Astrocyte (in vitro differentiated cells and primary cell): ENCODE data around the gene SCRN2. TPM values are rescaled to one million over a fixed set of nuclear protein-coding genes. Genes with fewer than 3 reads are reported as not detected.
A peak's percentile ranks its signal among the peaks of the same experiment; 100 is the strongest.

Experiments used
- DNase-seq: peaks from one replicate; pipeline ENCODE4 v3.0.0-alpha.2; 2010; ENCODE audit warnings: low read depth
- FAIRE-seq: peaks from 2 replicates; lab custom pipeline; 2011; peaks lifted over from hg19 to GRCh38; lab: Jason Lieb, UNC
- H2AFZ ChIP-seq: 2 replicates; pipeline ENCODE4 v1.6.0; 2012; ENCODE audit warnings: low read depth, low read length, inconsistent platforms
- H3K27ac ChIP-seq: 2 replicates; pipeline ENCODE4 v1.5.1; 2011; ENCODE audit warnings: low read depth, low read length, inconsistent platforms
- H3K27me3 ChIP-seq: 2 replicates; pipeline ENCODE4 v1.6.0; 2011; ENCODE audit warnings: low read length, inconsistent platforms; ENCODE audit not compliant: insufficient read depth
- H3K36me3 ChIP-seq: 2 replicates; pipeline ENCODE4 v1.5.1; 2011; ENCODE audit warnings: low read length, inconsistent platforms; ENCODE audit not compliant: insufficient read depth
- H3K4me1 ChIP-seq: 2 replicates; pipeline ENCODE4 v1.5.1; 2011; ENCODE audit warnings: low read length, inconsistent platforms; ENCODE audit not compliant: insufficient read depth
- H3K4me2 ChIP-seq: 2 replicates; pipeline ENCODE4 v1.6.0; 2012; ENCODE audit warnings: low read length, inconsistent platforms
- H3K4me3 ChIP-seq: 2 replicates; pipeline ENCODE4 v1.5.1; 2011; ENCODE audit warnings: low read depth, mild to moderate bottlenecking, low read length, inconsistent platforms; ENCODE audit not compliant: insufficient read depth
- H3K79me2 ChIP-seq: 2 replicates; pipeline ENCODE4 v1.6.0; 2012; ENCODE audit warnings: mild to moderate bottlenecking, low read length, inconsistent platforms; ENCODE audit not compliant: insufficient read depth
- H3K9ac ChIP-seq: 2 replicates; pipeline ENCODE4 v1.6.0; 2012; ENCODE audit warnings: mild to moderate bottlenecking, low read length, inconsistent platforms
- H3K9me3 ChIP-seq: 2 replicates; pipeline ENCODE4 v1.5.1; 2012; ENCODE audit warnings: low read depth, mild to moderate bottlenecking, low read length, inconsistent platforms; ENCODE audit not compliant: insufficient read depth
- H4K20me1 ChIP-seq: 2 replicates; pipeline ENCODE4 v1.6.0; 2012; ENCODE audit warnings: low read length, inconsistent platforms; ENCODE audit not compliant: insufficient read depth
- H3K27ac Mint-ChIP-seq: one replicate; pipeline ENCODE4 v1.8.0; 2021; ENCODE audit warnings: mild to moderate bottlenecking, mixed read lengths; ENCODE audit not compliant: unreplicated experiment
- H3K27me3 Mint-ChIP-seq: one replicate; pipeline ENCODE4 v1.8.0; 2021; ENCODE audit warnings: low read depth, mixed read lengths; ENCODE audit not compliant: unreplicated experiment
- H3K36me3 Mint-ChIP-seq: one replicate; pipeline ENCODE4 v1.8.0; 2021; ENCODE audit warnings: low read depth, mixed read lengths; ENCODE audit not compliant: unreplicated experiment
- H3K4me1 Mint-ChIP-seq: one replicate; pipeline ENCODE4 v1.8.0; 2021; ENCODE audit warnings: low read depth, mixed read lengths; ENCODE audit not compliant: unreplicated experiment
- H3K4me3 Mint-ChIP-seq: one replicate; pipeline ENCODE4 v1.8.0; 2021; ENCODE audit warnings: mild to moderate bottlenecking, moderate library complexity, mixed read lengths; ENCODE audit not compliant: unreplicated experiment
- H3K9me3 Mint-ChIP-seq: one replicate; pipeline ENCODE4 v1.8.0; 2021; ENCODE audit warnings: mild to moderate bottlenecking, mixed read lengths; ENCODE audit not compliant: unreplicated experiment
- EZH2 ChIP-seq: IDR thresholded peaks from 2 replicates; pipeline ENCODE4 v1.6.1; 2012; ENCODE audit warnings: mild to moderate bottlenecking, low read length, inconsistent platforms; ENCODE audit not compliant: insufficient read depth
- total RNA-seq: library from RNA; stranded (reverse); gene quantifications from 2 replicates; pipeline ENCODE4 v1.2.1, GENCODE V29; 2021
- TF ChIP-seq, protein P1 (sequence below): IDR thresholded peaks from 2 replicates; pipeline ENCODE4 v1.5.1; 2011; ENCODE audit warnings: low read depth, mild to moderate bottlenecking, inconsistent platforms, low read length, moderate library complexity; ENCODE audit not compliant: insufficient read depth

Gene SCRN2
- total RNA-seq, 1 donor from 2014 or later: 17.5 TPM

DNA sequence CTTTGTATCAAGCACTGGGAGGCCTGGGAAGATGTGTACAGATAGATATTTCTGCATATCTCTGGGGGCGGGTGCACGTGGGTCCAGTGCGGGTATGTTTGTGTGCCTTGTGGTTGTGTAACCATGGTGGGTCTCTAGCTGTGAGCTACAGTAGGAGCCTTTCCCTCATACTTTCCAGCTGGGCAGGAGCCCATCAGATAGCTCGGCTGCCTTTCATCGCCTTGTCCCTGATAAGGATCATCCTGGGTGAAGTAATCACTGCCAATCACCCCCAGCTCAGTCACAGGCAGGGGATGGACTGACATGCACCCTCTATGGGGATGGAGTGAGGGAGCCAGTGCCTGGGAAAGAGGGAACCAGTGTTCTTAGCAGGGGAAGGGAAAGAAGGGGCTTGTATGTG, 3.2 kb upstream of the SCRN2 start:
- no peak for FAIRE-seq
- TF ChIP-seq EZH2: no peak
- TF ChIP-seq, protein P1, sequence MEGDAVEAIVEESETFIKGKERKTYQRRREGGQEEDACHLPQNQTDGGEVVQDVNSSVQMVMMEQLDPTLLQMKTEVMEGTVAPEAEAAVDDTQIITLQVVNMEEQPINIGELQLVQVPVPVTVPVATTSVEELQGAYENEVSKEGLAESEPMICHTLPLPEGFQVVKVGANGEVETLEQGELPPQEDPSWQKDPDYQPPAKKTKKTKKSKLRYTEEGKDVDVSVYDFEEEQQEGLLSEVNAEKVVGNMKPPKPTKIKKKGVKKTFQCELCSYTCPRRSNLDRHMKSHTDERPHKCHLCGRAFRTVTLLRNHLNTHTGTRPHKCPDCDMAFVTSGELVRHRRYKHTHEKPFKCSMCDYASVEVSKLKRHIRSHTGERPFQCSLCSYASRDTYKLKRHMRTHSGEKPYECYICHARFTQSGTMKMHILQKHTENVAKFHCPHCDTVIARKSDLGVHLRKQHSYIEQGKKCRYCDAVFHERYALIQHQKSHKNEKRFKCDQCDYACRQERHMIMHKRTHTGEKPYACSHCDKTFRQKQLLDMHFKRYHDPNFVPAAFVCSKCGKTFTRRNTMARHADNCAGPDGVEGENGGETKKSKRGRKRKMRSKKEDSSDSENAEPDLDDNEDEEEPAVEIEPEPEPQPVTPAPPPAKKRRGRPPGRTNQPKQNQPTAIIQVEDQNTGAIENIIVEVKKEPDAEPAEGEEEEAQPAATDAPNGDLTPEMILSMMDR: no peak
- no peaks in the 10 kb centered on the region for H3K9me3 Mint-ChIP-seq
- H3K27me3 Mint-ChIP-seq: peaks cover 28% of the 10 kb centered on the region
- H3K27me3 ChIP-seq: peaks cover 43% of the 10 kb centered on the region
- no peak overlapping the region for H3K27ac ChIP-seq
- no peak overlapping the region for H3K4me2 ChIP-seq
- no peaks in the 10 kb centered on the region for H3K9me3 ChIP-seq
- no peaks in the 10 kb centered on the region for H3K36me3 ChIP-seq
- H4K20me1 ChIP-seq: no peaks in the 10 kb centered on the region
- no peak overlapping the region for H3K4me3 ChIP-seq
- H3K36me3 Mint-ChIP-seq: no peaks in the 10 kb centered on the region
- H3K4me3 Mint-ChIP-seq: peak overlapping the region; percentile 54
- peak; percentile 56 for DNase-seq
- H3K9ac ChIP-seq: no peak overlapping the region
- no peaks in the 10 kb centered on the region for H3K79me2 ChIP-seq
- H3K4me1 Mint-ChIP-seq: peaks cover 18% of the 10 kb centered on the region
- no peak overlapping the region for H2AFZ ChIP-seq
- H3K4me1 ChIP-seq: peaks cover 10% of the 10 kb centered on the region
- no peak overlapping the region for H3K27ac Mint-ChIP-seq

DNA sequence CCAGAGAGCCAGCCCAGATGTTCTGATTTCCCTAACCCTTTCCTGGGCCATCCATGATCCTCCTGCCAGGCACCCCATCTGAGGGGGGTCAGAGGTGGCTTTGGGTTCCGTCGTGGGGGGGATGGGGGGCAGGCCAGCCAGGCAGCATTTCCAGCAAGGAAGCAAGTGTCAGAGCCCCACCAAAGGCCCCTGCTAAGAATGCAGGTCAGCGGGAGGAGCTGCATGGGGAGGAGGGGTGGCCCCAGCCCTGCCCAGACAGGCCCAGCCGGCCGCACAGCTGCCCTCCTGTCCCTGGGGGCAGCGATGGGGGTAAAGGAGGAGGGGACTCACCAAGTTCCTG, 2.3 kb upstream of the SCRN2 start:
- no peak overlapping the region for H3K9ac ChIP-seq
- no peaks in the 10 kb centered on the region for H3K36me3 ChIP-seq
- no peak overlapping the region for H3K4me3 ChIP-seq
- no peaks in the 10 kb centered on the region for H3K79me2 ChIP-seq
- H3K4me2 ChIP-seq: no peak overlapping the region
- TF ChIP-seq, protein P1: no peak
- no peak for TF ChIP-seq EZH2
- DNase-seq (no peak), FAIRE-seq (no peak)
- Mint-ChIP-seq H3K9me3 (no peaks in the 10 kb centered on the region), H3K27ac (no peak overlapping the region), H3K36me3 (peaks cover 2% of the 10 kb centered on the region), H3K4me1 (peaks cover 18% of the 10 kb centered on the region), H3K27me3 (peaks cover 19% of the 10 kb centered on the region), H3K4me3 (no peak overlapping the region)
- H3K27me3 ChIP-seq: peaks cover 35% of the 10 kb centered on the region
- H3K9me3 ChIP-seq: no peaks in the 10 kb centered on the region
- H3K4me1 ChIP-seq: peaks cover 10% of the 10 kb centered on the region
- no peak overlapping the region for H2AFZ ChIP-seq
- H4K20me1 ChIP-seq: no peaks in the 10 kb centered on the region
- no peak overlapping the region for H3K27ac ChIP-seq

DNA sequence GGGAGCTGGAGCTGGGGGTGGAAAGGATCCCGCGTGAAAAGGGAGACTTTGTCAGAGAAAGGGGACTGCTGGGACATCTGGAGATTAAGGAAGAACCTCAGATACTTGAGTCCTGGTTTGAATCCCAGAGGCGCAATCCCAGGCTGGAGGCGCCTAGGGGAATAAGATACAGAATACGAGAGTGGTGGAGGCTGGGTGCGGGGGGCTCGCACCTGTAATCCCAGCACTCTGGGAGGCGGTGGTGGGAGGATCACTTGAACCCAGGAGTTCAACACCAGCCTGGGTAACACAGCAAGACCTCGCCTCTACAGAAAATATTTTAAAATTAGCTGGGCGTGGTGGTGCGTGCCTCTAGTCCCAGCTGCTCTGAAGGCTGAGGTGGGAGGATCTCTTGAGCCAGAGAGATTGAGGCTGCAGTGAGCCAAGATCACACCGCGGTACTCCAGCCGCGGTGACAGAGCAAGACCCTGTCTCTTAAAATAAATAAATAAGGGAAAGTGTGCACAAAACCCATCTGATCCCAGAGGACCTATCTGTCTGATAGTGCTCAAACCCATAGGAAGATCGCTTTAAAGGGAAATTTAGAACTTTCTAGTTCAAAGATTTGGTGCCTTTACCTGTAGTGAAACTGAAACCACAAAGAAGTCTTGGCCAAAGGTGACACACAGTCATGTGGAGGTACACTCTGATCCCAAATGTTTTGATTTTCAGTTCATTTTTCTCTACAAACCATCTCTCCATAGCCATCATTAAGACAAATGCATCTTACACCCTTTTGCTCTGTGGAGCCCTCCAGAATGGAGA, 617 bp upstream of the SCRN2 start:
- Mint-ChIP-seq H3K4me1 (peaks cover 27% of the 10 kb centered on the region), H3K4me3 (peak overlapping the region; percentile 93), H3K27me3 (peaks cover 15% of the 10 kb centered on the region), H3K36me3 (peaks cover 4% of the 10 kb centered on the region), H3K9me3 (no peaks in the 10 kb centered on the region), H3K27ac (peak overlapping the region; percentile 58)
- Histone ChIP-seq H2AFZ (peak overlapping the region; percentile 94), H3K36me3 (no peaks in the 10 kb centered on the region), H3K79me2 (no peaks in the 10 kb centered on the region), H3K27ac (no peak overlapping the region), H3K4me3 (peak overlapping the region; percentile 79), H4K20me1 (no peaks in the 10 kb centered on the region), H3K4me2 (peak overlapping the region; percentile 94), H3K27me3 (peaks cover 18% of the 10 kb centered on the region), H3K9ac (peak overlapping the region; percentile 83), H3K9me3 (no peaks in the 10 kb centered on the region), H3K4me1 (peaks cover 24% of the 10 kb centered on the region)
- TF ChIP-seq, protein P1: no peak
- no peak for TF ChIP-seq EZH2
- DNase-seq (no peak), FAIRE-seq (no peak)
